ENCODE measurements around the gene ELL2.
A peak's percentile ranks its signal among the peaks of the same experiment; 100 is the strongest.

The ELL2 gene

DNA sequence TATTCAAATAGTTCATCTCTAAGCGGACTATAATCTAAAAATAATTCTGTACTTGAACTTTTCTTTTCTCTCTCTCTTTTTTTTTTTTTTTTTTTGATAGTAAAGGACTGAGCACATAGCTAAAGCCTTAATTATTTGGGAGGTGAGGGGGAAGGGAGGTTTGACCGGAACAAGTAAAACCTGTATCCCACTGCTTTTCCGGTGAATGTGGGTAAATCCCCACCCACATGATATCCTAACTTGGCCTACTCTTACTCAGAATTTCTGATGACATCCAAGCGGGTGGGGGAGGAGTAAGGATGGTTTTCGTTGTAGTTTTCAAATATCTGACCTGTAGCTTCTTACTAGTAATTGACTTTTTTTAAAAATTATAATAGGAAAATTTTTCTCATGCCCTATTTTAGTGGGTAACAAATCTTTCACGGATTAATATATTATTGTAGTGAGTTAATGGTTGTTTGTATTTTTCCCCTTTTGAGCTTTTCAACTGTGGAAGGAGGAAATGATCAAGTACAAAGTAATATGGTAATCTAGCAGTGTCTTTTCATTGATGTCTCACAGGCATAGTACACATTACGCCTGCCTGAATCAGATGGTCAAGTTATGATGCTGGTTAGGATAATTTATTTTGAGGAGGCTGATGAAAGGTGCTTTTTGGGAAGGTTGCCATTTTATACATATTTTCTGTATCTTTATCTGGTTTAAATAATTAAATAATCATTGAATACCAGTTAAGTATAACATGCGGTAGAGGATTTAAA is 2.2 kb upstream of the ELL2 start:
- H3K27ac ChIP-seq: peak overlapping the region; percentile 97 to 99
- H3K4me3 ChIP-seq: no peak overlapping the region
- DNase-seq: no peak
- H3K9me3 ChIP-seq: no peaks in the 10 kb centered on the region
- H3K36me3 ChIP-seq: peaks cover 0 to 11% (median 6%) of the 10 kb centered on the region in 3 donors
- H3K27me3 ChIP-seq: no peaks in the 10 kb centered on the region
- intact Hi-C loops (cut with DNase I; ENCODE audit: low total_unique reads): loop anchor here (5.0 to 10.0 kb wide), 2 partner anchors 283 to 701 kb away; partner anchors contain the start of gene CAST
- TF ChIP-seq, protein P1, sequence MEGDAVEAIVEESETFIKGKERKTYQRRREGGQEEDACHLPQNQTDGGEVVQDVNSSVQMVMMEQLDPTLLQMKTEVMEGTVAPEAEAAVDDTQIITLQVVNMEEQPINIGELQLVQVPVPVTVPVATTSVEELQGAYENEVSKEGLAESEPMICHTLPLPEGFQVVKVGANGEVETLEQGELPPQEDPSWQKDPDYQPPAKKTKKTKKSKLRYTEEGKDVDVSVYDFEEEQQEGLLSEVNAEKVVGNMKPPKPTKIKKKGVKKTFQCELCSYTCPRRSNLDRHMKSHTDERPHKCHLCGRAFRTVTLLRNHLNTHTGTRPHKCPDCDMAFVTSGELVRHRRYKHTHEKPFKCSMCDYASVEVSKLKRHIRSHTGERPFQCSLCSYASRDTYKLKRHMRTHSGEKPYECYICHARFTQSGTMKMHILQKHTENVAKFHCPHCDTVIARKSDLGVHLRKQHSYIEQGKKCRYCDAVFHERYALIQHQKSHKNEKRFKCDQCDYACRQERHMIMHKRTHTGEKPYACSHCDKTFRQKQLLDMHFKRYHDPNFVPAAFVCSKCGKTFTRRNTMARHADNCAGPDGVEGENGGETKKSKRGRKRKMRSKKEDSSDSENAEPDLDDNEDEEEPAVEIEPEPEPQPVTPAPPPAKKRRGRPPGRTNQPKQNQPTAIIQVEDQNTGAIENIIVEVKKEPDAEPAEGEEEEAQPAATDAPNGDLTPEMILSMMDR (IDR thresholded peaks at IDR 0.05): no peak
- H3K4me1 ChIP-seq: peaks cover 0 to 6% (median 3%) of the 10 kb centered on the region in 4 donors

GRCh38 chr5:95962785-95963184 is 1.1 kb upstream of the ELL2 start:
- Histone ChIP-seq H3K4me1 (peaks cover 0 to 13% (median 5%) of the 10 kb centered on the region in 4 donors), H3K9me3 (no peaks in the 10 kb centered on the region), H3K36me3 (peaks cover 0 to 11% (median 6%) of the 10 kb centered on the region in 3 donors), H3K27me3 (no peaks in the 10 kb centered on the region), H3K27ac (peak overlapping the region; percentile 97 to 99), H3K4me3 (peak overlapping the region; percentile 84 to 98)
- TF ChIP-seq, protein P1 (IDR thresholded peaks at IDR 0.05): no peak
- intact Hi-C loops (cut with DNase I; ENCODE audit: low total_unique reads): loop anchor here (5.0 to 10.0 kb wide), 2 partner anchors 285 to 702 kb away; partner anchors contain the start of gene CAST
- no peak for DNase-seq

GRCh38 chr5:95962475-95962773 is 773 bp upstream of the ELL2 start:
- TF ChIP-seq, protein P1 (IDR thresholded peaks at IDR 0.05): no peak
- Histone ChIP-seq H3K9me3 (no peaks in the 10 kb centered on the region), H3K4me3 (peak overlapping the region; percentile 84 to 98), H3K36me3 (peaks cover 0 to 11% (median 6%) of the 10 kb centered on the region in 3 donors), H3K4me1 (peaks cover 0 to 16% (median 5%) of the 10 kb centered on the region in 4 donors), H3K27me3 (no peaks in the 10 kb centered on the region), H3K27ac (peak overlapping the region; percentile 97 to 99)
- no peak for DNase-seq
- intact Hi-C loops (cut with DNase I; ENCODE audit: low total_unique reads): loop anchor here (5.0 to 10.0 kb wide), 2 partner anchors 285 to 702 kb away; partner anchors contain the start of gene CAST

- intact Hi-C loops (cut with DNase I; ENCODE audit: low total_unique reads): loop anchor here (2.0 to 10.0 kb wide), 3 partner anchors 286 to 704 kb away; partner anchors contain the start of gene CAST
- peak; percentile 48 to 85 for DNase-seq
- peaks cover 0 to 11% (median 6%) of the 10 kb centered on the region in 3 donors for H3K36me3 ChIP-seq
- peak overlapping the region; percentile 97 to 99 for H3K27ac ChIP-seq
- peak overlapping the region; percentile 84 to 98 for H3K4me3 ChIP-seq
- TF ChIP-seq, protein P1 (IDR thresholded peaks at IDR 0.05): peak; percentile 58 to 76
- no peaks in the 10 kb centered on the region for H3K27me3 ChIP-seq
- peaks cover 0 to 31% (median 13%) of the 10 kb centered on the region in 4 donors for H3K4me1 ChIP-seq
- no peaks in the 10 kb centered on the region for H3K9me3 ChIP-seq
Observed at GRCh38 chr5:95960667-95961616, 709 bp downstream of the ELL2 start.

- DNase-seq: peak in 1 of 2 donors; percentile 29
Observed at GRCh38 chr5:95959888-95960666, 1.6 kb downstream of the ELL2 start.

More at GRCh38 chr5:95959888-95960666, 1.6 kb downstream of the ELL2 start:
- peaks cover 0 to 40% (median 19%) of the 10 kb centered on the region in 4 donors for H3K4me1 ChIP-seq
- TF ChIP-seq, protein P1 (IDR thresholded peaks at IDR 0.05): peak in 1 of 2 experiments; percentile 9
- intact Hi-C loops (cut with DNase I; ENCODE audit: low total_unique reads): loop anchor here (2.0 to 10.0 kb wide), 5 partner anchors 55 to 705 kb away; partner anchors contain the start of gene CAST
- no peaks in the 10 kb centered on the region for H3K9me3 ChIP-seq
- H3K27me3 ChIP-seq: no peaks in the 10 kb centered on the region
- peaks cover 0 to 11% (median 6%) of the 10 kb centered on the region in 3 donors for H3K36me3 ChIP-seq
- H3K27ac ChIP-seq: peak overlapping the region; percentile 97 to 99
- peak overlapping the region; percentile 84 to 98 for H3K4me3 ChIP-seq

Measured in tibial artery (tissue), 4 donors.